GM08714 (cell line): ENCODE data around the gene KCNQ2.

Experiments used
- H3K4me3 ChIP-seq: fragments of 200-500 bp; sonication (Bioruptor generic); 2 replicates; pipeline ENCODE4 v1.5.1; 2014; ENCODE audit warnings: mild to moderate bottlenecking, low read length, inconsistent platforms
- ZNF274 ChIP-seq: IDR thresholded peaks from 2 replicates; pipeline ENCODE4 v1.6.1; 2012; ENCODE audit warnings: mild to moderate bottlenecking, low read depth, low read length

The KCNQ2 gene

GRCh38 chr20:63507083-63507743 is 34.8 kb upstream of the KCNQ2 start:
- no peak for TF ChIP-seq ZNF274
- H3K4me3 ChIP-seq: no peak overlapping the region

DNA sequence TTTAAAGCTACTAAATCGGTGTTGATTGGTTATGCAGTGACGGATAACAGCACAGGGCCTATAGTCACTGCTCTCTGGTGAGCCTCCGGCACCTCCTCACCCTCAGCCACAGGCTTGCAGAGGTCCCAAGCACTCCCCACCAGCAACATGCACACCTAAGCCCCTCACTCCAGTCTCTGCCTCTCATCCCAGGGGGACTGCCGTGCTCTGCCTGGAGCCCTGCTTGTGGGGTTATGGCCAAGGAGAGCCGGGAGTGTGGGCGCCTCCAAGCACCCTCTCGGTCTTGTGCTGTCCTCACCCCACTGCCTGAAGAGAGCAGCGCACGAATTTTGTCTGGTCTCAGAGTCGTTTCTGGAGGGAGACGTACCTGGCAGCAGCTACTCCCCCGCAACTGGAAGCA is 33.3 kb upstream of the KCNQ2 start:
- no peak overlapping the region for H3K4me3 ChIP-seq

DNA sequence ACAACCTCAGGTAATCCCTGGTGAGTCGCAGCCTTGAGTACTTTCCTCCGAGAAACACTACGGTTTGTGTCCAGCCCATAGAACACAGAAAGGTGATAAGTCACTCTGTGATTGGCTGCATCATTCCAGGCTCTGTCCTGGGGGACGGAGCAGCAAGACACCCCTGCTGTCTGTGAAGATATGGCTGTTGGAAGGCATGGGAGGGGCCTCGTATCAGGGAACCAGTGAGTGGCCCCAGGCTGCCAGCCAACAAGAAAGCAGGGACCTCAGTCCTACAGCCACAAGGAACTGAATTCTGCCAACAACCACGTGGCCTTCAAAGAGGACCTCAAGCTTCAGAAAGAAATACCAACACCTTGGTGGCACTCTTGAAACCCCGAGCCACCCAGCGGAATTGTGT is 32.8 kb upstream of the KCNQ2 start:
- H3K4me3 ChIP-seq: no peak overlapping the region
- TF ChIP-seq ZNF274: no peak

More for the DNA sequence above, 33.3 kb upstream of the KCNQ2 start:
- TF ChIP-seq ZNF274: no peak

GRCh38 chr20:63504642-63505041 is 32.2 kb upstream of the KCNQ2 start:
- no peak overlapping the region for H3K4me3 ChIP-seq
- TF ChIP-seq ZNF274: no peak

DNA sequence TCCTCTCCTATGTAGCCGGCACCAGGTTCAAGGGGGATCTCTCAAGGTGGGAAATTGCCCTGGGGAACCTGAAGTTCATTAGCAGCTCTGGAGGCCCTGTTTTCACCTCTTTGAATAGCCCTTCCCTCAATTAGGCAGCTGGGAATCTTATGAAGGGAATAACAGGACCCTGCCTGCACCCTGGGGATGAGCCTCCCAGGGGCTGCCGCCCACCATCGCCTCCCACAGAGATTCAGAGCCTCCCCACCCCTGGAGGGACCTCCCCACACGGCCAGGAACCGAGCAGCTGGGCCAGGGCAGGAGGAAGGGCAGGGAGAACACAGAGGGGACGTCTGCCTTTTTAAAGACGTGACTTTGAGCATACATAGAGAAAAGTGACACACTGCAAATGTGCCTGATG is 31.1 kb upstream of the KCNQ2 start:
- TF ChIP-seq ZNF274: no peak
- H3K4me3 ChIP-seq: no peak overlapping the region

GRCh38 chr20:63502671-63503172 is 30.3 kb upstream of the KCNQ2 start:
- H3K4me3 ChIP-seq: no peak overlapping the region
- no peak for TF ChIP-seq ZNF274

DNA sequence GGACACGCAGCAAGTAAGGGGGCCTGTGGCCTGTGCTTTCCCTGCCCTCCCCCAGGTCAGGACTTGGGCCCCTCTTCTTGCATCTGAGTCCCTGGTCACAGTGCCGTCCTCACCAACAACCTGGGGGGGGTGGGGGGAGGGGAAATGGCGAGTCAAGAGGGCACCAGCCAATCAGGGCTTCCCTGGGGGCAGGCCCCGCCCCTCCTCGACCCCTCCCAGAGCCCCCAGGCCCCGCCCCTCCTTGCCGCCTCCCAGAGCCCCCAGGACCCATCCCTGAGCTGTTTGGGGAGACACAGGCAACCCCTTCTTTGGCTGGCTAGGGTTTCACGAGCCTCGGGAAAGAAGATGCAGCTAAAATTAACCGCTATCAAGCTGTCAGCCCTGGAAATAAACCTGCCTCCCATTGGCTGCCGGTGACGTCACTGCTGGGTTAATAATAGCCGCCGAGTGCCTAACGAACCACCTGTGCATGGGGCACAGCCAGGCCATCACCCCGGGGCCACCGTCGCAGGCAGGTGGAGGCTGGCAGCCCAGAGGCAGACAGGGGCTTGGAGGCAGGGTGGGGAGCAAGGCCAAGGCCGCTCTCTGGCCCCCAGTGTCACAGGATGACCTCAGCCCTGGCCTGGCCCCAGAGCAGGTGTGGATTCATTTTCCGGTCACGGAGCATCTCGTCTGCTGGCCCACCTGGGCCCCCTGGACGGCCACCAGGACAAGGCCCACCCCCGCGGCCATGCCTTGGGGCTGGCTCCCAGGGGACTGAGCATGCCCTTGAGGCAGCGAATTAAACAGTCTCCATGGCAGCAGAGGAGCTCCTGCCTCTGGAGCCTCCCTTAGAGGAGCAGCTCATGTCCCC is 29.6 kb upstream of the KCNQ2 start:
- no peak for TF ChIP-seq ZNF274
- H3K4me3 ChIP-seq: no peak overlapping the region

DNA sequence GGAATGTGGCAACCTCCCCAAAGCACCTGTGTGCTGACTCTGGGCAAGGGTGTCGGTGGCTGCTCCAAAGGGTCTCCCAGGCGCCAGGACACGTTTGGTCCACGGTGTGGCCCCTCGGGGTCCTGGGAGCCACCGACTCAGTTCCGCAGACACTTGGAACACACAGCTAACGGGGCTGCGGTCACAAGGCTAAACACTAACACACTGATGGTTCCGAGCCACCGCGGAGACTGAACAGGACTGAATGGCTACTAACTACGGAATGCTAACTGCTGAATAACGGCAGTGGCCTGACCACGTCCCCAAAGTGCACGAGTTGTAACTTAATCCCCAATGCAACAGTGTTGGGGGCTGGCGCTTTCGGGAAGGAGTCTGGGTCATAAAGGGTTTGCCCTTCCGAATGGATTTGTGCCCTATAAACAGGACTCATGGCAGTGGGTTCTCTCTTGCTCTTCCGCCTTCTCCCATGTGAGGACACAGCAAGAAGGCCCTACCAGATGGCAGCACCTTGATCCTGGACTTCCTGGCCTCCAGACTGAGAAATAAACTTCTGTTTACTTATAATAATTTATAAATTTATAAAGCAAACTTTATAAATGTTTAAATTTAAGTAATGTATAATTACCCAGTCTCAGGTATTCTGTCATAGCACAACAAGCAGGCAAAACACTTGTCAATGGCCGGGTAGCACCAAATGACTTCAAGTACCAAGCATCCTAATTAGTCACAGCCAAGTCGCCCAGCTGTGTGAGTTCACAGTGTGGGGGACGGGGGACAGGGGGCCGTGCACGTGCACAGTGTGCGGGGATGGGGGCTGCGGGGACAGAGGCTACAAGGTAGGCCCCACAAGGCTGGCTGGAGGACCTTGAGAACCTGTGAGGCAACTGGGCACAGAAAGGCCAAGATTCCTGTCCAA is 28.7 kb upstream of the KCNQ2 start:
- no peak for TF ChIP-seq ZNF274
- H3K4me3 ChIP-seq: no peak overlapping the region

GRCh38 chr20:63500151-63500901 is 27.9 kb upstream of the KCNQ2 start:
- TF ChIP-seq ZNF274: no peak
- H3K4me3 ChIP-seq: no peak overlapping the region

- H3K4me3 ChIP-seq: no peak overlapping the region
- TF ChIP-seq ZNF274: no peak
These were observed 27.0 kb upstream of the KCNQ2 start for GRCh38 chr20:63499338-63499969.

- no peak within 1 kb of the TSS for H3K4me3 ChIP-seq
- no peak for TF ChIP-seq ZNF274
These were observed 26.5 kb upstream of the KCNQ2 start, which contains the start of gene EEF1A2 for GRCh38 chr20:63498960-63499337. TSS of gene EEF1A2 (minus strand) at chr20:63499083. CDS start at chr20:63497763, 1,320 bp downstream.

DNA sequence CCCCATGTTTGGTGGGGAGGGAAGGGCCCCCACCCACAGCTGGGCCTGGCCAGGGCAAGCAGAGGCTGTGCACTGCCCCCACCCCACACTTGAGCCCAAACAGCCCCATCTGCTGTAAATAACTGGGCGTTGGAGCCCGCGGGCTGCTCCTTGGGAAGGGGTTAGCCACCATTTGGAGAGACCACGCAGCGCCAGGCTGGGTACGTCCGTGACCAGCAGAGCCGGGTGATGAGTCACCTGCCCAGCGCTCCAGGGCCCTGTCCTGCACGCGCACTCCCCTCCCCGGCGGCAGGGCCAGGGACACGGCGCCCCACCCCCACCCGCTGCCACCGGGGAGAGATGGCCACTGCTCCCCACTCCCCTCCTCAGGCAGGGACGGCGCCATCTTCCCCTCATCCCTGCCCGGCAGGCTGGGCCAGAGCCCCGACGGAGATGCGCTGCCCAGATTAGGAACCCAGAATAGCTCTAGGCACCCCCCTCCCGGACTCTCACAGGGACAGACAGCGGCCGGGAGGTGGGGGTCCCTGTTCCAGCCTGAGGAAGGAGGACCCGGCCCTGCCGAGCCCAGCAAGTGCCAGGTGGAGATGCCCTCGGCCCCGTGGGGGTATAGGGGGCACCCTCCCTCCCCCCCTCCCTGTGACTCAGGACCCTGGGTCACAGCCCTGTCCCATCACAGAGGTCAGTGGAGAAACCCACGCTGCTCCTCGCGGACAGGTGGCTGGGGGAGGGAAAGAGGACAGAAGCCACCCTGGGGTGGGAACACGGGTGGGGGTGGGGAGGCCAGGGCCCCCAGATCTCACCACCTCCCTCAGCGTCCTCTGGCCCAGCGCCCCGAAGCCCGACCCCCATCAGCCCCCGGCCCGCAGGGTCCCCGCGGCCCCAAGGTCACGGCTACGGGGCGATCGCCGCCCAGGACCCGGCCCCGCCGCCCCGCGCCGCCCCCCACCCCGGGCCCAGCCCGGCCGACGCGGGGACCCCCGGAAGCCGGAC is 25.8 kb upstream of the KCNQ2 start:
- H3K4me3 ChIP-seq: no peak overlapping the region
- no peak for TF ChIP-seq ZNF274
